Calu3 (cell line): ENCODE data around the gene CST8. TPM values are rescaled to one million over a fixed set of nuclear protein-coding genes. Genes with fewer than 3 reads are reported as not detected.

ENCODE experiments used
- BruUV-seq: library from RNA; stranded (reverse); fragments of 400-500 nt; replicated peaks from 2 replicates; lab custom pipeline; 2021; lab: Mats Ljungman, UMichigan
- CTCF ChIA-PET: fragments of 300-600 bp; sonication (Branson Sonifier 250); formaldehyde crosslinking; loops from one replicate; lab custom pipeline; 2022; ENCODE audit warnings: antibody characterized with exemption; lab: Charles Lee
- DNase-seq: peaks from one replicate; pipeline ENCODE4 v3.0.0; 2022
- H3K27ac Mint-ChIP-seq: one replicate; pipeline ENCODE4 v1.8.0; 2022; ENCODE audit warnings: mixed read lengths; ENCODE audit not compliant: unreplicated experiment
- H3K27me3 Mint-ChIP-seq: one replicate; pipeline ENCODE4 v1.8.0; 2022; ENCODE audit warnings: mixed read lengths; ENCODE audit not compliant: unreplicated experiment
- H3K36me3 Mint-ChIP-seq: one replicate; pipeline ENCODE4 v1.8.0; 2022; ENCODE audit warnings: mild to moderate bottlenecking, moderate library complexity, mixed read lengths; ENCODE audit not compliant: insufficient read depth, unreplicated experiment
- H3K4me1 Mint-ChIP-seq: one replicate; pipeline ENCODE4 v1.8.0; 2022; ENCODE audit warnings: mild to moderate bottlenecking, low read depth, mixed read lengths; ENCODE audit not compliant: unreplicated experiment
- H3K4me3 Mint-ChIP-seq: one replicate; pipeline ENCODE4 v1.8.0; 2022; ENCODE audit warnings: mild to moderate bottlenecking, low read depth, moderate library complexity, mixed read lengths; ENCODE audit not compliant: unreplicated experiment
- H3K9me3 Mint-ChIP-seq: one replicate; pipeline ENCODE4 v1.8.0; 2022; ENCODE audit warnings: low read depth, mixed read lengths; ENCODE audit not compliant: unreplicated experiment
- intact Hi-C: fragments of 100-400 bp; cut with micrococcal nuclease; formaldehyde crosslinking; loops from one replicate; pipeline ENCODE4 v1.10.0; 2022; ENCODE audit not compliant: unreplicated experiment
- total RNA-seq: library from RNA; stranded (reverse); gene quantifications from 2 replicates; pipeline ENCODE4 v1.2.3, GENCODE V29; 2022
- TF ChIP-seq, protein P1 (sequence below): fragments of 200-600 bp; IDR thresholded peaks from one replicate; pipeline ENCODE4 v1.8.0; 2022; ENCODE audit warnings: antibody characterized with exemption; ENCODE audit not compliant: unreplicated experiment

Gene CST8
- total RNA-seq, 1 experiment from 2014 or later: not detected

DNA sequence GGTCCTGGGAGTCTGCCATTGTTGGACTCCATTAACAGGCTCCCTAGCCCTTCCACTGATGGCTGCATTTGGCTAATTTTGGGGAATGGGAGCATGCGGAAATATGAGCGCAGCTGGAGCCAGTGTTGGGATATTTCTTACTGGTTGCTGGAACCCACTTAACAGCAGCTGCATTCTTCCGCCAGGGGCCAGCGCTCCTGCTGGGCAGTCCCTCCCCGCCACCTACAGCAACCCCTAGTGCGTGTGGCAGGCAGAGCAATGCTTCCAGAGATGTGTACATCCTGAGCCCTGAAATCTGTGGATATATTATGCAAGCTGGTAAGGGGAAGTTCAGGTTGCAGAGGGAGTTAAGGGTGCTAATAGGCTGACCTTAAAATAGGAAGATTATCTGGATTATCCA, 16.4 kb downstream of the CST8 start:
- no peaks in the 10 kb centered on the region for H3K27me3 Mint-ChIP-seq
- CTCF ChIA-PET: no interaction called here
- H3K36me3 Mint-ChIP-seq: no peaks in the 10 kb centered on the region

DNA sequence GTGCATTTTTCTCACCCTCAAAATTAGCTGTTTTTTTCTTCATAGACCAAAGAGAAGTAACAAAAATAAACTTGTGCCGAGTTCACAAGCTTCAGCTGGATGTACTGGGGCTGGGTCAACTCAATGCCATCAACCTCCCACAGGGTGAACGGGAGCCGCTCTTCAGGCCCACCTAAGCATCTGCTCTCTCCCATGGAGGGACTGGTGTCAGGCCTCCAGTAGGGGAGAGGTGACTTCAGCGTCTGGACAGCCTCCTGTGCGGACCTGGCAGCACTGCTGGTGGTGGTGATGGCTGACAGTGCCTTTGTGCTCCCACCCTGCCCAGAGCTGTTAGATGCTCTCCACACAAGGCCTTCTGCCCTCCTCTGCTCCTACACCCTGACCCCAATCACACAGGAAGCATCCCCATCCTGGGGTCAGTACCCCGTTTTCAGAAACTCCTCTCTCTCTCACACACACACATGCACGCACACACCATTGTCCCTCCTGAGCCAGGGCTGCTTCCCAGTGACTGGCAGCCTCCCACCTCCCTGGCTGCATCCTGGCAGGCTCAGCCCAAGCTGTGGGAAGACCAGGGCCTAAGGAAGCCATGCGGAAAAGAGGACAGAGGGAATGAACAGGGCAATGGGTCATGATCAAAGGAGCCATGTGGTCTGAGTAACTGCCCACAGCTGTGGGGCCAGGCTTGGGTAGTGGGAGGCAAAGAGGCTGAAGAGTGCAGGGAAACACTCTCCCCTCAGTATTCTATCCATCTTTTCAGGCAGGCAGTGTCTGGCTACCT, 17.7 kb downstream of the CST8 start:
- TF ChIP-seq, protein P1, sequence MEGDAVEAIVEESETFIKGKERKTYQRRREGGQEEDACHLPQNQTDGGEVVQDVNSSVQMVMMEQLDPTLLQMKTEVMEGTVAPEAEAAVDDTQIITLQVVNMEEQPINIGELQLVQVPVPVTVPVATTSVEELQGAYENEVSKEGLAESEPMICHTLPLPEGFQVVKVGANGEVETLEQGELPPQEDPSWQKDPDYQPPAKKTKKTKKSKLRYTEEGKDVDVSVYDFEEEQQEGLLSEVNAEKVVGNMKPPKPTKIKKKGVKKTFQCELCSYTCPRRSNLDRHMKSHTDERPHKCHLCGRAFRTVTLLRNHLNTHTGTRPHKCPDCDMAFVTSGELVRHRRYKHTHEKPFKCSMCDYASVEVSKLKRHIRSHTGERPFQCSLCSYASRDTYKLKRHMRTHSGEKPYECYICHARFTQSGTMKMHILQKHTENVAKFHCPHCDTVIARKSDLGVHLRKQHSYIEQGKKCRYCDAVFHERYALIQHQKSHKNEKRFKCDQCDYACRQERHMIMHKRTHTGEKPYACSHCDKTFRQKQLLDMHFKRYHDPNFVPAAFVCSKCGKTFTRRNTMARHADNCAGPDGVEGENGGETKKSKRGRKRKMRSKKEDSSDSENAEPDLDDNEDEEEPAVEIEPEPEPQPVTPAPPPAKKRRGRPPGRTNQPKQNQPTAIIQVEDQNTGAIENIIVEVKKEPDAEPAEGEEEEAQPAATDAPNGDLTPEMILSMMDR: no peak
- H3K36me3 Mint-ChIP-seq: no peaks in the 10 kb centered on the region
- intact Hi-C loops: no loop called here
- H3K9me3 Mint-ChIP-seq: no peaks in the 10 kb centered on the region
- no peaks in the 10 kb centered on the region for H3K4me1 Mint-ChIP-seq
- CTCF ChIA-PET: no interaction called here
- H3K4me3 Mint-ChIP-seq: no peak overlapping the region
- no peaks in the 10 kb centered on the region for H3K27me3 Mint-ChIP-seq
- DNase-seq: no peak
- H3K27ac Mint-ChIP-seq: no peak overlapping the region
- no TSS peak for BruUV-seq

More for the DNA sequence above, 16.4 kb downstream of the CST8 start:
- intact Hi-C loops: no loop called here
- no peak for DNase-seq
- no TSS peak for BruUV-seq
- no peak overlapping the region for H3K27ac Mint-ChIP-seq
- TF ChIP-seq, protein P1: no peak
- H3K9me3 Mint-ChIP-seq: no peaks in the 10 kb centered on the region
- H3K4me1 Mint-ChIP-seq: no peaks in the 10 kb centered on the region
- H3K4me3 Mint-ChIP-seq: no peak overlapping the region

DNA sequence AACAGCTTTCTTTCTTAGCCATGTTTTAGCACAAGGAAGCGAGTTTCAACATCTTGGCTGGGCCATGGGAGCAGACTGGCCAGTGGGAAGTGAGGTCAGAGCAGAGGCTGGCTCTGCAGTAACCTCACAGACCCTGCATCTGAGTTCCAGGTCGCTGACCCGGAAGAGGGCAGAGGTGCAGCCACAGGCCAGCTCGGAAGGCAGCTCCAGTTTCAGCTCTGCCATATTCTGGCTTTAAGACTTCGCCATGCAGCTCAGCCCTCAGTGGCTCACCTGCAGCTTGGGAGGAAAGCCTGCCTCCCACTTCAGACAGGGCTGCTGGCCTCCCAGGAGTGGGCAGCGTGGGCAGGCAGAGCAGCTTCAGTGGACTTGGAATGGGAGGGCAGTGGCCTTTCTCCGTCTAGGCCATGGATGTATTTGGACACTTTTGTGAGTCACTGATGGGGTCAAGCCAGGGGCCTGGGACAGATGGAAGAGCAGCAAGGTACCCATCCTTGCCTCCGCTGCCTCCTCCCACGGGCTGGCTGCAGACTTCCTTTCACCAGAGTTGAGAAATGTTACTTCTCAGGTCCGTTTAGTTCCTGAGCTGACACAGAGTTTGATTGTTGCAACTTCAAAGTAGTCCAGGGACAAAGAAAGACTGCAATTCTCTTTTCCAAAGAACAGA, 18.5 kb downstream of the CST8 start:
- Mint-ChIP-seq H3K27me3 (no peaks in the 10 kb centered on the region), H3K27ac (no peak overlapping the region), H3K36me3 (no peaks in the 10 kb centered on the region), H3K9me3 (no peaks in the 10 kb centered on the region), H3K4me3 (no peak overlapping the region), H3K4me1 (no peaks in the 10 kb centered on the region)
- CTCF ChIA-PET: no interaction called here
- intact Hi-C loops: no loop called here
- DNase-seq: no peak
- TF ChIP-seq, protein P1: no peak
- BruUV-seq: no TSS peak

DNA sequence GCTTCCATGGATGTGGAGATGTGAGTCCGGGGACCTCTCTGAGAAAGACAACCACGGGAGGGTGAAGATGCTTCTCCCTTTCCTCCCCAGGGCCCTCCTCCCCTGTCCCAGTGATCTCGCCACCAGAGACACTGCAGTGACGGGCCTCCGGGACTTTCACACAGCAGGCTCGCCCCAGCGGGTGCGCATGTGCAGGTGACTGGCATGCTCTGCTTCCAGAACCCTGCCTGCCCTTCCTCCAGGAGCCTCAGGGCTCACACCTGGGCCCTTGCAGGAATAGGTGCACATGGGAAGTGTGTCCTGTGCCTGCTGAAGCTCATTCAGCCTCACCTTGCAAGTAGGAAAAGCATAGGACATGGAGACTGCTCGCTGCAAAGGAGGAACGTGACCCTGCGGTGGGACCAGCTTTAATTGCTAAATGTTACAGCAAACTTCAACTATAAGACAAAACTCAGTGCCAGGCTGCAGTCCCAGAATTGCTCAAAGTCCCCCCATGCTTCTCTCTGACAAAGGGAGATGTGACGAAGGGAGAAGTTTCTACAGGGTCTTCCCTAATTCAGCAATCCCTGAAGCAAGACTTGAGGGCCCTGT, 19.2 kb downstream of the CST8 start:
- H3K4me3 Mint-ChIP-seq: no peak overlapping the region
- no peaks in the 10 kb centered on the region for H3K4me1 Mint-ChIP-seq
- H3K36me3 Mint-ChIP-seq: no peaks in the 10 kb centered on the region
- no peaks in the 10 kb centered on the region for H3K9me3 Mint-ChIP-seq
- TF ChIP-seq, protein P1: no peak
- CTCF ChIA-PET: no interaction called here
- H3K27ac Mint-ChIP-seq: no peak overlapping the region
- DNase-seq: no peak
- H3K27me3 Mint-ChIP-seq: no peaks in the 10 kb centered on the region
- intact Hi-C loops: no loop called here
- no TSS peak for BruUV-seq
